Ascending aorta (tissue), 2 donors: ENCODE results near the gene CMIP. TPM values are rescaled to one million over a fixed set of nuclear protein-coding genes. Genes with fewer than 3 reads are reported as not detected.
A peak's percentile ranks its signal among the peaks of the same experiment; 100 is the strongest.

Experiments used
- DNase-seq, 2 donors: peaks; one replicate each; pipeline ENCODE4 v3.0.0-alpha.2; 2019; ENCODE audit warnings: low spot score in 2 of 2
- H3K27ac ChIP-seq, 2 donors: fragments of 200-600 bp; sonication (generic); one replicate each; pipeline ENCODE4 v1.5.1; 2016 to 2017; ENCODE audit warnings: mild to moderate bottlenecking in 1 of 2
- H3K27me3 ChIP-seq: fragments of 200-600 bp; sonication (generic); one replicate; pipeline ENCODE4 v1.5.1; 2017
- H3K36me3 ChIP-seq, 2 donors: fragments of 200-600 bp; sonication (generic); one replicate each; pipeline ENCODE4 v1.5.1; 2016
- H3K4me1 ChIP-seq, 2 donors: fragments of 200-600 bp; sonication (generic); one replicate each; pipeline ENCODE4 v1.5.1; 2016 to 2017; ENCODE audit warnings: mild to moderate bottlenecking in 1 of 2
- H3K4me3 ChIP-seq, 2 donors: fragments of 200-600 bp; sonication (generic); one replicate each; pipeline ENCODE4 v1.5.1; 2016 to 2017; ENCODE audit warnings: mild to moderate bottlenecking in 1 of 2
- H3K9me3 ChIP-seq, 2 donors: fragments of 200-600 bp; sonication (generic); one replicate each; pipeline ENCODE4 v1.5.1; 2016
- intact Hi-C: fragments of 100-400 bp; cut with DNase I; formaldehyde crosslinking; loops from one replicate; pipeline ENCODE4 v1.15.1; 2023
- total RNA-seq: library from RNA; depleted of rRNA; stranded (reverse); fragments of >200 nt; gene quantifications from one replicate; pipeline ENCODE4 v1.1.0, GENCODE V29; 2016
- TF ChIP-seq, protein P1 (sequence below), 3 experiments: fragments of 200-600 bp in 2 of 3; fragments of 450-650 bp in 1 of 3; sonication (generic) in 2 of 3; IDR thresholded peaks; one replicate each; pipeline ENCODE4 v1.5.1; 2016 to 2019; ENCODE audit warnings: antibody characterized with exemption in 3 of 3, mild to moderate bottlenecking in 1 of 3, moderate library complexity in 1 of 3

CMIP gene
- total RNA-seq, 1 donor from 2014 or later = 110 TPM

GRCh38 chr16:81612351-81613163 lies 167.9 kb downstream of the CMIP start:
- Histone ChIP-seq H3K27ac (peak overlapping the region; percentile 38 to 53), H3K4me3 (no peak overlapping the region)

DNA sequence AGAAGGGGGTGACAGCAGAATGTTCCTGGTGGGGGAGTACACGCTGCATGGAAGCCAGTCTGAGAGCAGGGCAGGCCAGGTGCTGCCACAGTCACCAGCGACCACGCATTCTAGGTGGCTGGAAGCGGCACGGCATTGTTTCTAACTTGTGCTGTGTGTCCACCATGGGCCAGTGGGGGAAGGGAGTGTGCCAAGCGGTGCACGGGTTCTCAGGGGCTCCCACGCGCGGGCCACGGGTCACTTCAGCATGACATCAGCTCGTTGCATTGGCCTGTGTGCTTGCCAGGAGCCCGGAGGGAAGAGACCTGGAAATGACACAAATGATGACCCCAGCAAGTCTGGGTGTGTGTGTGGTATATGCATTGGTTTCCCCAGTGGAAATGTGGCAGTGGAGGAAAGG lies 169.6 kb downstream of the CMIP start:
- intact Hi-C loops = loop anchor here (5.0 kb wide), 1 partner anchor 167 kb away; no protein-coding TSS in a partner anchor
- Histone ChIP-seq H3K9me3 (no peaks in the 10 kb centered on the region), H3K27me3 (no peaks in the 10 kb centered on the region), H3K36me3 (no peaks in the 10 kb centered on the region), H3K4me3 (no peak overlapping the region), H3K27ac (no peak overlapping the region), H3K4me1 (peaks cover 5 to 31% of the 10 kb centered on the region in 2 donors)
- no peak for DNase-seq
- TF ChIP-seq, protein P1, sequence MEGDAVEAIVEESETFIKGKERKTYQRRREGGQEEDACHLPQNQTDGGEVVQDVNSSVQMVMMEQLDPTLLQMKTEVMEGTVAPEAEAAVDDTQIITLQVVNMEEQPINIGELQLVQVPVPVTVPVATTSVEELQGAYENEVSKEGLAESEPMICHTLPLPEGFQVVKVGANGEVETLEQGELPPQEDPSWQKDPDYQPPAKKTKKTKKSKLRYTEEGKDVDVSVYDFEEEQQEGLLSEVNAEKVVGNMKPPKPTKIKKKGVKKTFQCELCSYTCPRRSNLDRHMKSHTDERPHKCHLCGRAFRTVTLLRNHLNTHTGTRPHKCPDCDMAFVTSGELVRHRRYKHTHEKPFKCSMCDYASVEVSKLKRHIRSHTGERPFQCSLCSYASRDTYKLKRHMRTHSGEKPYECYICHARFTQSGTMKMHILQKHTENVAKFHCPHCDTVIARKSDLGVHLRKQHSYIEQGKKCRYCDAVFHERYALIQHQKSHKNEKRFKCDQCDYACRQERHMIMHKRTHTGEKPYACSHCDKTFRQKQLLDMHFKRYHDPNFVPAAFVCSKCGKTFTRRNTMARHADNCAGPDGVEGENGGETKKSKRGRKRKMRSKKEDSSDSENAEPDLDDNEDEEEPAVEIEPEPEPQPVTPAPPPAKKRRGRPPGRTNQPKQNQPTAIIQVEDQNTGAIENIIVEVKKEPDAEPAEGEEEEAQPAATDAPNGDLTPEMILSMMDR (IDR thresholded peaks at IDR 0.05) = no peak

More at GRCh38 chr16:81612351-81613163, 167.9 kb downstream of the CMIP start:
- Histone ChIP-seq H3K27me3 (no peaks in the 10 kb centered on the region), H3K4me1 (peaks cover 5 to 31% of the 10 kb centered on the region in 2 donors), H3K36me3 (no peaks in the 10 kb centered on the region), H3K9me3 (no peaks in the 10 kb centered on the region)
- intact Hi-C loops = loop anchor here (5.0 kb wide), 1 partner anchor 165 kb away; no protein-coding TSS in a partner anchor
- peak in 1 of 2 donors; percentile 71 for DNase-seq
- TF ChIP-seq, protein P1 (IDR thresholded peaks at IDR 0.05) = no peak

DNA sequence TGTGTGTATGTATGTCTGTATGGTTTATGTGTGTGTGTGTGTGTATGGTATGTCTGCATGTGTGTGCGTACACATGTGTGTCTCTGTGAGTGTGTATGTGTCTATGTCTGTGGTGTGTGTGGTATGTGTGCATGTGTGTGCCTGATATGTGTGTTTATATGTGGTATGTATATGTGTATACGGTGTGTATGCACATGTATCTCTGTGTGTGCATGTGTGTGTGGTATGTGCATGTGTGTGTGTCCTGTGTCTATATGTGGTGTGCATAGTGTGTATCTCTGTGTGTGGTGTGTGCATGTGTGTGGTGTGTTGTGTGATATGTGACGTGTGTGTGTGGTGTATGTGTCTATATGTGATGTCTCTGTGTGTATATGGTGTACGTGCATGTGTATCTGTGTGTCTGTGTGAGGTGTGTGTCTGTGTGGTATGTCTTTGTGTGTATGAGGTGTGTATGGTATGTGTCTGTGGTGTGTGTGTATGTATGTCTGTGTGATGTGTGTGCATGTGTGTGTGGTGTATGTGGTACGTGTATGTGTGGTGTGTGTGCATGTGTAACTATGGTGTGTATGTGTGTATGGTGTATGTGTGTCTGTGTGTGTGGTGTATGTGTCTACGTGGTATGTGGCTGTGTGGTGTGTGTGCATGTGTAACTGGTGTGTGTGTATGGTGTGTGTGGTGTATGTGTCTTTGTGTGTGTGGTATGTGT lies 170.2 kb downstream of the CMIP start:
- intact Hi-C loops = loop anchor here (5.0 kb wide), 1 partner anchor 168 kb away; no protein-coding TSS in a partner anchor
- H3K9me3 ChIP-seq = no peaks in the 10 kb centered on the region
- DNase-seq = no peak
- TF ChIP-seq, protein P1 (IDR thresholded peaks at IDR 0.05) = no peak
- no peaks in the 10 kb centered on the region for H3K27me3 ChIP-seq
- no peak overlapping the region for H3K4me3 ChIP-seq
- no peak overlapping the region for H3K27ac ChIP-seq
- H3K4me1 ChIP-seq = peaks cover under 1 to 26% of the 10 kb centered on the region in 2 donors
- no peaks in the 10 kb centered on the region for H3K36me3 ChIP-seq

GRCh38 chr16:81615411-81615810 lies 170.8 kb downstream of the CMIP start:
- Histone ChIP-seq H3K27ac (no peak overlapping the region), H3K9me3 (no peaks in the 10 kb centered on the region), H3K4me1 (peaks cover 0 to 20% of the 10 kb centered on the region in 2 donors), H3K27me3 (no peaks in the 10 kb centered on the region), H3K36me3 (no peaks in the 10 kb centered on the region), H3K4me3 (no peak overlapping the region)
- no peak for DNase-seq
- intact Hi-C loops = no loop called here
- TF ChIP-seq, protein P1 (IDR thresholded peaks at IDR 0.05) = no peak

GRCh38 chr16:81615833-81616232 lies 171.2 kb downstream of the CMIP start:
- DNase-seq = no peak
- no peaks in the 10 kb centered on the region for H3K9me3 ChIP-seq
- no peak overlapping the region for H3K27ac ChIP-seq
- intact Hi-C loops = no loop called here
- H3K4me3 ChIP-seq = no peak overlapping the region
- H3K27me3 ChIP-seq = no peaks in the 10 kb centered on the region
- TF ChIP-seq, protein P1 (IDR thresholded peaks at IDR 0.05) = no peak
- no peaks in the 10 kb centered on the region for H3K36me3 ChIP-seq
- H3K4me1 ChIP-seq = peaks cover 0 to 19% of the 10 kb centered on the region in 2 donors
